KOPT-K1 (cell line): ENCODE measurements around the gene MVK.

Source experiments
- H3K27ac ChIP-seq: fragments of 200-600 bp; sonication (generic); 2 replicates; pipeline ENCODE4 v1.5.1; 2016; ENCODE audit warnings: antibody characterized with exemption, mild to moderate bottlenecking, low read depth, low read length; ENCODE audit not compliant: poor library complexity, severe bottlenecking
- H3K36me3 ChIP-seq: fragments of 200-600 bp; sonication (generic); 2 replicates; pipeline ENCODE4 v1.5.1; 2017; ENCODE audit warnings: antibody characterized with exemption, mild to moderate bottlenecking, low read length, moderate library complexity; ENCODE audit not compliant: insufficient read depth
- H3K9me3 ChIP-seq: fragments of 200-600 bp; sonication (generic); 2 replicates; pipeline ENCODE4 v1.5.1; 2017; ENCODE audit warnings: antibody characterized with exemption, low read length, mild to moderate bottlenecking; ENCODE audit not compliant: insufficient read depth, poor library complexity, severe bottlenecking

Gene MVK

DNA sequence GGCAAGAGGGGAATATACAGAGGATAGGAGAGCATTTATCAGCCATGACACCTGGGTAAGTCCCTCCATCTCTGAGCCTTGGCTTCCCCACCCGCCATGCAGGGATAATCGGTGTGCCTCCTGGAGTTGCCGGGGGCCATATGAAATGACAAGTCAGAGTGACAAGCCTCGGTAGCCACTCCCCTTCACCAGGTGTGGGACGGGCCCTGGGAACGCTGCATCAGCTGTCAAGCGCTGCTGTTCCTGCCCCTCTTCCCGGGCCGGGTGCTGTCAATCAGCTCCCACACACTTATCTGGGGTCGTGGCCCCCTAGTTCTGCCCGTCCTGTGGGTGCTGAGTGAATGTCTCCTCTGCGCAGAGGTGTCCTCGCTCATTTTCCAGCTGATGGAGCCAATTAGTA, 57.2 kb downstream of the MVK start:
- no peaks in the 10 kb centered on the region for H3K9me3 ChIP-seq
- H3K36me3 ChIP-seq, result no peaks in the 10 kb centered on the region
- no peak overlapping the region for H3K27ac ChIP-seq

DNA sequence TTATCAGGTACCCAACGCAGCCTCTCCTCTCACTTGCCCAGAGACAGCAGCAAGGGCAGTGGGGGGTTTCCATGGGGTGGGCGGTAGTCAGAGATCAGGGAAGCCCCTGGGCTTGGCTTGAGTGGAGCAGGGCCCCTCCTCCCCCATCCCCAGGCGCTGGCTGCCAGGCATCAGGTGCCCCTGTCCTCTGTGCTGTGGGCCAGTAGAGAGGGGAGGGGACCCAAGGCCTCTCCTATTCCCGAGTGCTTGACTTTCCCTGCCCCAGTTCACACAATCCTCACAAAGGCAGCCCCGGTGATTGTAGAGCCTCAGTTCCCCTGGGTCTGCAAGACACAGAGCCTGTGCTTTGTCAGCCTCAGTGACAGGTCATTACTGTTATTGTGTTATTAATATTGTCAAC, 57.7 kb downstream of the MVK start:
- Histone ChIP-seq H3K27ac (no peak overlapping the region), H3K9me3 (no peaks in the 10 kb centered on the region), H3K36me3 (no peaks in the 10 kb centered on the region)

DNA sequence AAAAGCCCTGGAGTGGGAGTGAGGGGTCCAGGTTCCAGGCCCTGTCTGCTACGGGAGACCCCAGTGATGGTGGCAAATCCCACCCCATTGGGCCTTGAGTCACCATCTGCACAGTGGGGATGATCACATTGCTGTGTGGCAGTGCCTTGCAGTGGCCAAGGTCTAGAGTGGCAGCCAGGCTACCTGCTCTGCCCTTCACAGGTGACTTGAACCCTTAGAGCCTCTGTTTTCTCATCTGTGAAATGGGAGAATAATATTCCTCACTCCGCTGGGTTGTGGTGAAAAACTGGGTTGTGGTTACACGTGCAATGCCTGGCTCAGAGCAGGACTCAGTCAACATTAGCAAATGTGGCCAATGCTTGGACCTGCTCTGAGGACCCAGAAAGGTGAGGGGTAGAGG, 58.2 kb downstream of the MVK start:
- Histone ChIP-seq H3K9me3 (no peaks in the 10 kb centered on the region), H3K27ac (no peak overlapping the region), H3K36me3 (no peaks in the 10 kb centered on the region)

DNA sequence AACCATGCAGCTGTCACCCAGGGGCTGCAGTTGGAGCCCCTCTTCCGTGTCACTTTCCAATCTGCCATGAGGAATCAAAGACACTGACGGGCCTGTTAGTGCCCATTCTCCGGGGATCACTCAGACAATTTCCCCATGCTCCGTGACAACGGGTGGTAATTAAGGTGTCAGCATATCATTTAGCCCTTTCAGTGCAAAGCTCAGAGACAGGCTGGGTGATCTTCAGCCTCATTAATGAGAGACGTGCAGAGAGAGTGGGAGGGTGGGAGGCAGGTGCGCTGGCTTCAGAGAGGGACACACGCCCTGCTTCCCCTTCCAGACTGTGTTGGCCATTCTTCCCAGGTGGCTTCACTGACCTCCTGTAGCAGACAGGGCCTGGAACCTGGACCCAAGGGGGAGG, 58.7 kb downstream of the MVK start:
- Histone ChIP-seq H3K27ac (no peak overlapping the region), H3K9me3 (no peaks in the 10 kb centered on the region), H3K36me3 (no peaks in the 10 kb centered on the region)

DNA sequence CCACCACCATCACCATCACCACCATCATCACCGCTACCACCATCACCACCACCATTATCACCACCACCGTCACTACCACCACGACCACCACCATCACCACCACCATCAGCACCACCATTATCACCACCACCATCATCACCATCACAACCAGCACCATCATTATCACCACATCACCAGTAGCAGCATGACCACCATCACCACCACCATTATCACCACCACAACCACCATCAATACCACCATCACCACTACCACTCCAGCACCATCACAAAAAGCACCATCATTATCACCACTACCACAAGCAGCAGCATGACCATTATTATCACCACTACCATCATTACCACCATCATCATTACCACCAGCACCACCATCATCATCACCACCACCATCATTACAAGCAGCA, 62.1 kb downstream of the MVK start:
- no peak overlapping the region for H3K27ac ChIP-seq
- no peaks in the 10 kb centered on the region for H3K36me3 ChIP-seq
- no peaks in the 10 kb centered on the region for H3K9me3 ChIP-seq

DNA sequence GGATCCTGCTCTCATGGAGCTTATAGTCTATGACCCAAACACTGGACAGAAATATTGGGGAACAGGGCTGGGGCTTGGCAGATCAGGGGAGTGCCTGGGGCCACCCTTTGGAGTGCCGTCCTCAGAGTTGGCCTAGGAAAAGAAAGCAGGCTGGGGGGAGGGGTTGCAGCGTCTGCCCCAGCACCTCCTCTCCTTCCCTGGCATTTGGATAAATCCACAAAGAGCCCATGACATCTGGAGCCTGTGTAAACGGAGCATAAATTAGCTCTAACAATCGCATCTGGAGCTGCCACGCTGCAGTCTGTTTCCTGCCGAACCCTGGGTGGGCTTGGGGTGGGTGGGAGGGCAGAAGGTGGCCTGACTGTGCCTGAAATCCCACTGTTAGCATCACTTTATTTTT, 63.8 kb downstream of the MVK start:
- no peaks in the 10 kb centered on the region for H3K36me3 ChIP-seq
- H3K27ac ChIP-seq, result no peak overlapping the region
- H3K9me3 ChIP-seq, result no peaks in the 10 kb centered on the region

DNA sequence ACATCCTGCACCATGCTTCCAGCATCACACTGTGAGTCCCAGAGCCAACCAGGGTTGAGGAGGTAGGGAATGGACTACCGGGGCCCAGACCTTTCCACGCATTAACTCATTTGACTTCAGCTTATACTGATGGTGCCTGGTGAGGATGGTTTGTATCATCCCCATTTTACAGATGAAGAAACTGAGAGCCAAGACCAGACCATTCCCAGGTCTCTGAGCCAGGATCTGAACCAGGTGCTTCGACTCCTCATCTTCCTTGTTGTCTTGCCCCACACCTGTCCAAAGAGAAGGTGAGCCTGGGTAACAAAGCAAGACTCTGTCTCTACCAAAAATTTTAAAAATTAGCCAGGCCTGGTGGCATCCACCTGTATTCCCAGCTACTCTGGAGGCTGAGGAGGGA, 64.4 kb downstream of the MVK start:
- Histone ChIP-seq H3K27ac (no peak overlapping the region), H3K36me3 (no peaks in the 10 kb centered on the region), H3K9me3 (no peaks in the 10 kb centered on the region)

DNA sequence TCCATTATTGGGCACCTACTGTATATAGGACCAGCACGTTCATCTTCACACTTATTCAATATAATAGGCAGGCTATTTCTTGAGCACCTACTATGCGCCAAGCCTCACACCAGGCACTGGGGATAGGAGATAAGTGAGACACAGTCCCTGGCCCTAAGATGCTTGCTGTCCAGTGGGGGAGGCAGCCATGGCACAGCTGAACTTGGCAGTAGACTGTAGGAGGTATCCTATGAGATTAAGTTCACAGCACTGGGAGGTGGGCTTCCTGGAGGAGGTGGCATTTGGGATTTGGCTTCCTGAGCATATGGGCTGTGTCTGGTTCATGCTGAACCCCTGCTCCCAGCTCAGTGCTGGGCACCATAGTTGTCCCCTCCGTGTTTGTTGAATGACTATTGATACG, 65.1 kb downstream of the MVK start:
- Histone ChIP-seq H3K27ac (no peak overlapping the region), H3K9me3 (no peaks in the 10 kb centered on the region), H3K36me3 (no peaks in the 10 kb centered on the region)

DNA sequence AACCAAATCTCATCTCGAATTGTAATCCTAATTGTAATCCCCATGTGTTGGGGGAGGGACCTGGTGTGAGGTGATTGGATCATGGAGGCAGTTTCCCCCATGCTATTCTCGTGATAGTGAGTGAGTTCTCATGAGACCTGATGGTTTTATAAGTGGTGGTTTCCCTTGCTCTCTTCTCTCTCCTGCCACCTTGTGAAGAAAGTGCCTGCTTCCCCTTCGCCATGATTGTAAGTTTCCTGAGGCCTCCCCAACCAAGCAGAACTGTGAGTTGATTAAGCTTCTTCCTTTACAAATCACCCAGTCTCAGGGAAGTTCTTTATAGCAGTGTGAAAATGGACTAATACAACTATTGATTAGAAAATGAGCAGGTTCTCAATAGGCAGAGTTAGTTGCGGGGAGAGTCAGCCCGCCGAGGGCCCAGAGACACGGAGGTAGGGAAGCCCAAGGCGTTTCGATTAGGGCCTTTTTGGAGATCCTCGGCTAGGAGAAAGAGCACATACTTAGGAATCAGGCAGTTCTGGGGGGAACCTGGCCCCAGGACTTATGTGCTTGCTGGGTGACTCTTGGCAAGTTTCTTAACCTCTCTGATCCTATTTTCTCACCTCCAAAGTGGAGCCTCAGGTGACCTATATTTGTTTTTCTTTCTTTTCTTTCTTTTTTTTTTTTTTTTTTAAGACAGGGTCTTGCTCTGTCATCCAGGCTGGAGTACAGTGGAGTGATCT, 65.7 kb downstream of the MVK start:
- no peaks in the 10 kb centered on the region for H3K9me3 ChIP-seq
- no peaks in the 10 kb centered on the region for H3K36me3 ChIP-seq
- no peak overlapping the region for H3K27ac ChIP-seq

DNA sequence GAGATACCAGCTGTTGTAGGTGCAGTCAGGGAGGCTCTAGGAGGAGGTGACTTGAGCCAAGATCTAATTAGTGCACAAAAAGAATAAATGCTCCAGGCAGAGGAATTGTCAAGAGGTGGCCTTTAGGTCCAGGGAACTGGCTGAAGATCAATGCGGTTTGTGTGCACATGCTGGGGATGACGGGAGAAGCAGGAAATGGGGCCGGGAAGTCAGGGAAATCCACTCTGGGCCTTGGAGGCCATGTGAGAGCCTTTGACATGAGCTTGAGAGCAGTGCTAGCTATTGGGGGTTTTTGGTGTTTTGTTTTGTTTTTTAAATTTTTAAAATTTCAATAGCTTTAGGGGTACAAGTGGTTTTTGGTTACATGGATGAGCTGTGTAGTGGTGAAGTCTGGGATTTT, 67.4 kb downstream of the MVK start:
- no peaks in the 10 kb centered on the region for H3K36me3 ChIP-seq
- H3K27ac ChIP-seq, result no peak overlapping the region
- no peaks in the 10 kb centered on the region for H3K9me3 ChIP-seq

GRCh38 chr12:109641422-109641821, 67.8 kb downstream of the MVK start:
- no peaks in the 10 kb centered on the region for H3K9me3 ChIP-seq

GRCh38 chr12:109642506-109643132, 69.0 kb downstream of the MVK start:
- Histone ChIP-seq H3K36me3 (no peaks in the 10 kb centered on the region), H3K9me3 (no peaks in the 10 kb centered on the region), H3K27ac (no peak overlapping the region)

More at GRCh38 chr12:109641422-109641821, 67.8 kb downstream of the MVK start:
- Histone ChIP-seq H3K36me3 (no peaks in the 10 kb centered on the region), H3K27ac (no peak overlapping the region)

DNA sequence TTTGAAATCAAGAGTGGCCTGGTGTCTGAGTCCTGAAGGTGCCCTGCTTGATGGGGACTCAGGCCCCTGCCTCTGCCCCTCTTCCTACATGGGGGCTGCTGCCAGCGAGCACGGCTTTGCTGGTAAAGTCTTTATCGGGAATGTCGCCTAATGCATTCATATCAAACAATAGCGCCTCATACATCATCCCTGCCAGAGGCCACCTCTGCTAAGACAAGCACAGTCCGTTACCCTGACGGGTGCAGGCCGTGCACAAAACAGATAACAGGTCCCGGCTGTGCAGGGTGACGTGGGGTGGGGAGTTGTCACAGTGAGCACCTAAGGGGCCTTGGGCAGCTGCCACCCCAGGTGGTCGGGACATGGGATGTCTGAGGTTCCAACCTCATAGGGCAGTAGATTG, 71.6 kb downstream of the MVK start:
- Histone ChIP-seq H3K36me3 (no peaks in the 10 kb centered on the region), H3K27ac (no peak overlapping the region), H3K9me3 (no peaks in the 10 kb centered on the region)

DNA sequence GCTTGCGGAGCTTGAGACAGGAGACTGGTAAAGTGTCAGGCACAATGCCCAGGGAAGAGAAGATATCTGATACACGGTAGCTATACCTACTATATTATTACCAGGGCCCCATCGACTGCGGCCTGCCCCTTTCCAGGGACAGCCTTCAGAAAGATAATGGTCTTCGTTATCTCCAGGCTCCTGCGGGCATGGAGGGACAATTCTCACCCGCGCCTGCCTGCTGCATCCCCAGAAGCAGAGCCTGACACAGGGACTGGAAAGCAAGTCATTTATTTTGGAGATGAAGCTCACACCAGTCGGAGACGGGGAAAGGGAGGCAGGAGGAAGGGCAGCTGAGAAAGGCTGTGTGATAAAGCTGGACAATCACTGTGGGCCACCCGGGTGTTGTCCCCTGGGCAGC, 72.1 kb downstream of the MVK start:
- Histone ChIP-seq H3K9me3 (no peaks in the 10 kb centered on the region), H3K27ac (no peak overlapping the region)

More for the DNA sequence above, 72.1 kb downstream of the MVK start:
- no peaks in the 10 kb centered on the region for H3K36me3 ChIP-seq
